Measurements from ENCODE around the gene CLMP. TPM values are rescaled to one million over a fixed set of nuclear protein-coding genes. Genes with fewer than 3 reads are reported as not detected.

Gene CLMP, protein sequence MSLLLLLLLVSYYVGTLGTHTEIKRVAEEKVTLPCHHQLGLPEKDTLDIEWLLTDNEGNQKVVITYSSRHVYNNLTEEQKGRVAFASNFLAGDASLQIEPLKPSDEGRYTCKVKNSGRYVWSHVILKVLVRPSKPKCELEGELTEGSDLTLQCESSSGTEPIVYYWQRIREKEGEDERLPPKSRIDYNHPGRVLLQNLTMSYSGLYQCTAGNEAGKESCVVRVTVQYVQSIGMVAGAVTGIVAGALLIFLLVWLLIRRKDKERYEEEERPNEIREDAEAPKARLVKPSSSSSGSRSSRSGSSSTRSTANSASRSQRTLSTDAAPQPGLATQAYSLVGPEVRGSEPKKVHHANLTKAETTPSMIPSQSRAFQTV
- total RNA-seq = 10 to 100 TPM; 13.9 to 22.9 TPM
- 10 to 100 TPM in 1 of 2 donors, 1 to 10 TPM in 1; 5.2 to 10.8 TPM for polyA plus RNA-seq
- long read RNA-seq, donor 1, full-length matches to known transcripts = 6 of 6 reads
- long read RNA-seq, donor 1, partial matches to known transcripts = 0 of 6 reads
- long read RNA-seq, donor 1, other reads (novel, unspliced or antisense) = 0 of 6 reads
- long read RNA-seq, donor 2, full-length matches to known transcripts = 1 of 1 reads
- long read RNA-seq, donor 2, partial matches to known transcripts = 0 of 1 reads
- long read RNA-seq, donor 2, other reads (novel, unspliced or antisense) = 0 of 1 reads
- long read RNA-seq, donor 3, full-length matches to known transcripts = 1 of 1 reads
- long read RNA-seq, donor 3, partial matches to known transcripts = 0 of 1 reads
- long read RNA-seq, donor 3, other reads (novel, unspliced or antisense) = 0 of 1 reads
- long read RNA-seq, donor 4, full-length matches to known transcripts = 1 of 1 reads
- long read RNA-seq, donor 4, partial matches to known transcripts = 0 of 1 reads
- long read RNA-seq, donor 4, other reads (novel, unspliced or antisense) = 0 of 1 reads
- long read RNA-seq, donor 5, full-length matches to known transcripts = 3 of 3 reads
- long read RNA-seq, donor 5, partial matches to known transcripts = 0 of 3 reads
- long read RNA-seq, donor 5, other reads (novel, unspliced or antisense) = 0 of 3 reads

- peaks cover 0 to 23% (median 0%) of the 10 kb centered on the region in 5 donors for H3K4me1 ChIP-seq (ENCODE audit: control insufficient read depth in 5 of 5, insufficient read depth in 5 of 5, low read length in 5 of 5)
- no peaks in the 10 kb centered on the region for H3K36me3 ChIP-seq (ENCODE audit: control insufficient read depth in 4 of 4, insufficient read depth in 4 of 4, low read length in 4 of 4)
- ATAC-seq (ENCODE audit: insufficient read depth, low FRiP score) (peak; percentile 32), DNase-seq (peak; percentile 82 to 88 (median 84))
- TF ChIP-seq CTCF (IDR thresholded peaks at IDR 0.05; ENCODE audit: control extremely low read depth, extremely low read depth) = no peak
- H3K9ac ChIP-seq (ENCODE audit: insufficient read depth in 1 of 2, low read length in 2 of 2) = peak within 1 kb of the TSS; percentile 29 to 62
- peaks cover 0 to 44% (median 4%) of the 10 kb centered on the region in 3 donors for H3K27me3 ChIP-seq (ENCODE audit: control insufficient read depth in 3 of 3, insufficient read depth in 3 of 3, low read length in 2 of 3)
- H3K4me3 ChIP-seq = peak within 1 kb of the TSS; percentile 26
- peaks cover 0 to 1% (median 0%) of the 10 kb centered on the region in 4 donors for H3K9me3 ChIP-seq (ENCODE audit: control insufficient read depth in 4 of 4, insufficient read depth in 3 of 4, low read length in 3 of 4)
- 7 to 9% methylated on average over 53 of the region's 53 CpGs for WGBS, 2 donors
- peak within 1 kb of the TSS in 1 of 2 donors; percentile 8 for H3K27ac ChIP-seq (ENCODE audit: low read depth in 1 of 2, low read length in 1 of 2)
These were observed at the start of gene CLMP for GRCh38 chr11:123195188-123196059. CLMP (minus strand) TSS chr11:123195248; CDS start chr11:123194940, 308 bp downstream.

GRCh38 chr11:123241874-123242543 is 47.0 kb upstream of the CLMP start:
- no peaks in the 10 kb centered on the region for H3K9me3 ChIP-seq (ENCODE audit: control insufficient read depth in 4 of 4, insufficient read depth in 3 of 4, low read length in 3 of 4)
- TF ChIP-seq CTCF (IDR thresholded peaks at IDR 0.05; ENCODE audit: control extremely low read depth, extremely low read depth) = no peak
- peaks cover 0 to 10% (median 0%) of the 10 kb centered on the region in 5 donors for H3K4me1 ChIP-seq (ENCODE audit: control insufficient read depth in 5 of 5, insufficient read depth in 5 of 5, low read length in 5 of 5)
- H3K9ac ChIP-seq (ENCODE audit: insufficient read depth in 1 of 2, low read length in 2 of 2) = no peak overlapping the region
- no peak overlapping the region for H3K27ac ChIP-seq (ENCODE audit: low read depth in 1 of 2, low read length in 1 of 2)
- WGBS, 2 donors = 80 to 89% methylated on average over 11 of the region's 11 CpGs
- no peaks in the 10 kb centered on the region for H3K36me3 ChIP-seq (ENCODE audit: control insufficient read depth in 4 of 4, insufficient read depth in 4 of 4, low read length in 4 of 4)
- H3K4me3 ChIP-seq = no peak overlapping the region
- ATAC-seq (ENCODE audit: insufficient read depth, low FRiP score) (no peak), DNase-seq (peak in 2 of 3 donors; percentile 65 to 71)
- no peaks in the 10 kb centered on the region for H3K27me3 ChIP-seq (ENCODE audit: control insufficient read depth in 3 of 3, insufficient read depth in 3 of 3, low read length in 2 of 3)

- DNase-seq = no peak
- Histone ChIP-seq H3K9ac (ENCODE audit: insufficient read depth in 1 of 2, low read length in 2 of 2) (no peak overlapping the region), H3K36me3 (ENCODE audit: control insufficient read depth in 4 of 4, insufficient read depth in 4 of 4, low read length in 4 of 4) (no peaks in the 10 kb centered on the region), H3K27ac (ENCODE audit: low read depth in 1 of 2, low read length in 1 of 2) (no peak overlapping the region), H3K4me3 (no peak overlapping the region), H3K4me1 (ENCODE audit: control insufficient read depth in 5 of 5, insufficient read depth in 5 of 5, low read length in 5 of 5) (peaks cover 0 to 10% (median 0%) of the 10 kb centered on the region in 5 donors), H3K9me3 (ENCODE audit: control insufficient read depth in 4 of 4, insufficient read depth in 3 of 4, low read length in 3 of 4) (no peaks in the 10 kb centered on the region), H3K27me3 (ENCODE audit: control insufficient read depth in 3 of 3, insufficient read depth in 3 of 3, low read length in 2 of 3) (no peaks in the 10 kb centered on the region)
- no peak for TF ChIP-seq CTCF (IDR thresholded peaks at IDR 0.05; ENCODE audit: control extremely low read depth, extremely low read depth)
- ATAC-seq (ENCODE audit: insufficient read depth, low FRiP score) = no peak
- 77 to 90% methylated on average over 1 of the region's 1 CpG for WGBS, 2 donors
These were observed 46.2 kb upstream of the CLMP start for GRCh38 chr11:123241294-123241693.
